Measurements from ENCODE around the gene INCA1.

The INCA1 gene

DNA sequence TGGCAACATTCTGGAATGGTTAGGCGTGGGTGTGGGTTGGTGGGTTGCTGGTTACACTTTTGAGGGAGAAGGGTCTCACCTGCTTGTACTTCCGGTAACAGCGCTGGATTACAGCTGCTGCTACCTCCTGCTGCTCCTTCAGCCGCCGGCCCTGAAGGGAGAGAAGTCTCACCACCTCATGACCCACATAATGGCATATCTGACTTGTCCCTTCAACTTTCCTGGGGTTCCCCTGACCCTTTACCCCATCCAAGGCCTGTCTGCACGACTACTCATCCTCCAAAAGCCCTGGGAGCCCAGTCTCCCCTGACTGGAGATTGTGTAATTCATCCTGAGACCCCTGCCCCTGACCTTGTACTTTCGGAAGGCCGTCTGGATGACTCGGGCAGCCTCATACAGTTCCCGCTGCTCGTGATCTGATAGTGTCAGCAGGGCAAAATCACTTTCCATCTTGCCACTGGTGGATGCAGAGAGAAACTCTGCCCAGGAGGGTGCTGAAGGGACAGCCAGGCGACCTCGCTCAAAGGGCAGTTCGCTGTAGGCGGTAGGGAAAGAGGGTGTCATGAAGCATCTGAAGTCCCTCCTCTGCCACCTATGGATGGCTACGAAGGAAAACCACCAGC, 27.7 kb downstream of the INCA1 start:
- no peak for DNase-seq

DNA sequence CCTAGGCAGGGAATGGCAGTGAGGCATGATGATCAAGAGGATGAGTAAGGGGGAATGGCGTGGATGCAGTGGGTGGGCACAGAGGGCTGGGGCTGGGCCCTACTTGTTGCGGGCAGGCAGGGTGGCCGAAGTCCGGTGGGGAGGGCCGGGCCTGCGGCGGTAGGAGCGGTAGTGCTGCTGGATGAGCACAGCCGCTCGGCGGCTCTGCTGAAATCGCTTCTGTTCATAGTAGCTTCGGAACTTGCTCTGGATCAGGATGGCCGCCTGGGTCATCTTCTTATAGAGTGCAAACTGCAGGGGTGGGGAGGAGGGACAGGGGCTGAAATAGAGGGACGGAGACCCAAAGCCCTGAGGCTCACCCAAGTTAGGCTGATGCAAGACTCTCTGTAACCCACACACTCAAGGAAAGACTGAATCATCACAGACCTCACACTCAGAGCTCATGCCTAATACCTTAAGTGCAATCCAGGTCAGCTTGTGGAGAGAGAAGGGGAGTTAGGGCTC, 28.2 kb downstream of the INCA1 start:
- no peak for DNase-seq

DNA sequence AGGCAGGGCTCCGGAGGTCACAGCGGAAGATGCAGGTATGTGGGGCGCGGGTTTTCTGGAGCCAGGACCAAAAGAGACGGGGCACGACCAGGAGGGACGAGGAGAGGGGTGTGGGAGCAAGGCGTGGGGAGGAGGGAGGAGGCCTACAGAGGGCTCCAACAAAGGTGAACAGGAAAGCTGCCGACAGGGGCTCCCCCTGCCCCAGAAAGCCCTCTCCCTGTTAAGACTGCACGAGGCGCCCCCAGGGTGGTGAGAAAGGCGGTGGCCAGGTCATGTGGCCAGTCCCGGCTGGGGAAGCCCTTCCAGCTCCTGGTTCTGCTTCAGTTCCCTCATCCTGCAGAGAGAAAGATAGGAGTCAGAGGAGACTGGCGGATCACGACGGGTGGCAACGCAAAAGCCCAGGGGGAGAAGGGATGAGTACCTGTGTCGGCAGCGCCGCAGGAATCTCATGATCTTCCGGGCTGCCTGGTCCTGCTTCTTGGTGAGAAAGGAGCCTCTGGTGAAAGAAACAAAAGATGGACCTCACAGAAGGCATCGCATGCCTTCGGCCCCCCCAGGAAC, 28.8 kb downstream of the INCA1 start:
- DNase-seq = peak; percentile 75

DNA sequence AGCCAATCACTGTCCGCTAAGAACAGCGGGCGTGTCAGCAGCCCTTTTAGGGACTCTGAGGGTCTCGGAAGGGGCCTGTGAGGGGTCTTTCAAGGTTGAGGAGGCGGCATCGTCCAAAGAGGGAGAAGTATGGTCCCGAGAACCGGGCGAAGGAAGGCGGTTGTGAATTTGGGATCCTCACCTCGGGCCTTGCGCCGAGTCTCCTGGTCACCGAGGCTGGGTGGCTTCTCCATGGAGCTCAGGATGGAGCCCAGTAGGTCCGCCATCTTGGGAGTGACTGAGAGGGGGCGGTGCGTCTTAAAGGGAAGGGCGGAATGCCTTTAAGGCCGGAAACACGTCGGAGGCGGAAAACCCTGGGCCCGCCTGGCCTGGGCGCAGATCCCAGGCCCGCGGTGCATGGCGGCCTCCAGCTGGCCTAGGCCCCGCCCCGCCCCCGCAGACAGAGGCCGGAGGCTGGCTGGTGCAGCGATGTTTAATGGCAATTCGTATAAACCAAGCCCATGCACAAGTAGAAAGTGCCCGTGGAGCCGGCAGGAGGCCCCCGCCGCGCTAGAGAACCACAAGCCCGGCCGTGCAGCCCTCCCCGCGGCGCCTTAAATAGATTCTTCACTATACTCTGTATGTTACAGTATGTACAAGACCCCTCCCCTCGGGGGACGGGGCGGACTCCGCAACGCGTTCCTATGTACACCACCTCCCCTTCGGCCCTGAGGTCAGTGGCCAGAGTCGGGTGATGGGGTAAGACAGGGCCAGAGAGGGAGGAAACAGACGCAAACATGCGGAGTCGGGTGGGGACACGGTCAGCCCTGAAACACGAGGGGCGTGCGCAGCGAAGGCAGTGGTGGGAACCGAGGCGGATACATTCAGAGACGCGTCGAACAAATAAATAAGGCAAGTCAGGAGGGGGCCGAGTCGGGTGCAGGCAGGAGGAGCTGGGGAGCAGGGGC, 29.5 kb downstream of the INCA1 start, which contains the start of gene SPAG7:
TSS of gene SPAG7 (minus strand) at position 279 of the 947 bp plus-strand sequence. CDS start at position 266, 13 bp downstream.
- DNase-seq = peak; percentile 100

DNA sequence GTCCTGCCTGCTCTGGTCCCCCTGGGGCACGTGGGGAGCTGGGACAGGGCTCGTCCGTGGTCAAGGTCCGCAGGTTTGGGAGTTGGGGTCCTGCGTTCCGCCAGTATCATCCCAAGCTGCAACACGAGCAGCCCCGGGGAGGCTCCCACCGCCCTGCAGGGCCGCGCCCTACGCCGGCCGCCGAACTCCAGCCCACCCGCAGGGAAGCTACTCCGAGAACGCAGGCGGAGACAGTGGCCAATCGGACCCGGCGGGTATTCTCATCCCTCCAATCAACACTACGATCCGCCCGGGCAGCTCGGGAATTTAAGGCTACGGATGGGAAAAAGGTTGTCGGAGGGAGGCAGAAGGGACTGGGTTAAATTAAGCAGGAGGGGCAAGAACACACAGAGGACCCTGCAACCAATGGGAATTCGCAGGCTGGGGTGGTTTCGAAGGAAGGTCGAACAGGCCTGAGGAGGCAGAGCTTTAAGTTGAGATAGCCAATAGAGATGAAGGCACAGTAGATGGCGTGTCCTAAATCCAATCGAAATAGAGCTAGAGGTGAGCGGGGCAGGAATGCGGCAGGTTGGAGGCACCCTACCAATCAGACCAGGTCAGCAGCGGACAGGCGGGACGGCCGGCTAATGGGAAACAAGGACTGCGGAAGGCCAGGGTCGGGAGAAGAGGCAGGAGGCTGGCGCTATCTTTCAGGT, 30.3 kb downstream of the INCA1 start:
- no peak for DNase-seq

- DNase-seq = no peak
Observed at GRCh38 chr17:4965311-4965986, 31.9 kb downstream of the INCA1 start.

DNA sequence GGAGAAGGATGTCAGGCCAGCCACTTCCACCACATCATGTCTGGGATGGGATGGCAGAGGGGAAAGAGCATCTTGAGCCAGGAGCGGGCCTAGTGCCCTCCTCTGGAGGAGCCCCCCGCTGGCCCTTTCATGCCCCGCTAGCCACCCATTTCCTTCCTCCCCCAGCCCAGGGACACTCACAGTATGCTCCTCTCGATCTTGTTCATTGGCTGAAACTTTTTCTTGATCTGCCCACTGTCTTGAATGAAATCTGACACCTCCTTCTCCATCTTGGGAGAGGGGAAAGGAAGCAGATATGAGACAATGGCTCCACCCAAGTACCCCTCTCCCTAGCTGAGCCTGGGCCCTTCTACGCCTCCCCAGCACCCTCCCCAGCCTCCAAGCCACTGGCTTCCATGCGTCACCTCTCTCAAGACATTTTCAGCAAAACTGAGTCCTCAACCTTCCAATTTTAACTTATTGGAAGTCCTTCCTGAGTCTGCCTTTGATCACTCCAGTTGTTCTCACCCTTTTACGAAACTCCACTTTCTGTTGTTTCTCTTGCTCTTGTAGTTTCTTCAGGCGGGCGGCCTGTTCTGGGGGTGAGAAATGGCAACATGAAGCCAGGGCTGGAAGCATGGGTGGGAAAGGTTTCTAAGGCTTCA, 36.9 kb downstream of the INCA1 start:
- no peak for DNase-seq

GRCh38 chr17:4959261-4959965, 37.9 kb downstream of the INCA1 start:
- no peak for DNase-seq

- no peak for DNase-seq
Observed at GRCh38 chr17:4958102-4958501, 39.2 kb downstream of the INCA1 start.

DNA sequence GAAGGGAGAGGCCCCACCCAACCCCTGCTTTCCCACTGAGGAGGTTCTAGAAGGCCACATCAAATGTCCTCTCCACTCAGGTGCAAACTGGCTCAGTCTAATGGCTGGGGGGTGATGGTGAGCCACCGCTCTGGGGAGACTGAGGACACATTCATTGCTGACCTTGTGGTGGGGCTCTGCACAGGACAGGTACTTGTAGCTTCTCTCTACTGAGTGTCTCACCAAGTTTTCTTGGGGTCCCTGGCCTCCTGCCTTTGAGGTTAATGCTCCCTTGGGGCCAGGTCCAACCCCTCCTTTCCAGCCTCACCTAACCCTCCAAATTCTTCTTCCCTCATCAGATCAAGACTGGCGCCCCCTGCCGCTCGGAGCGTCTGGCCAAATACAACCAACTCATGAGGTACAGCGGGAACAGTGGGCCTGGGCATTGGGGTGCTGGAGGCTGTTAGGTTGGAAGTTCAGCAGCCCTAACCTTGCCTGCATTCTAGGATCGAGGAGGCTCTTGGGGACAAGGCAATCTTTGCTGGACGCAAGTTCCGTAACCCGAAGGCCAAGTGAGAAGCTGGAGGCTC, 40.7 kb downstream of the INCA1 start:
- DNase-seq = no peak

DNA sequence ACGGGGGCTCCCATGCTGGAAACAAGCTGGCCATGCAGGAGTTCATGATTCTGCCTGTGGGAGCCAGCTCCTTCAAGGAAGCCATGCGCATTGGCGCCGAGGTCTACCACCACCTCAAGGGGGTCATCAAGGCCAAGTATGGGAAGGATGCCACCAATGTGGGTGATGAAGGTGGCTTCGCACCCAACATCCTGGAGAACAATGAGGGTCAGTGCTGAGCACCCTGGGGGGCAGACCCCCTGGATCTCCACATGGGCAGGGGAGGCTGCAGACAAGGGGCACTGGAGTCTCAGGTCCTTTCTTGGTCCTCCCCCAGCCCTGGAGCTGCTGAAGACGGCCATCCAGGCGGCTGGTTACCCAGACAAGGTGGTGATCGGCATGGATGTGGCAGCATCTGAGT, 42.2 kb downstream of the INCA1 start:
- no peak for DNase-seq

DNA sequence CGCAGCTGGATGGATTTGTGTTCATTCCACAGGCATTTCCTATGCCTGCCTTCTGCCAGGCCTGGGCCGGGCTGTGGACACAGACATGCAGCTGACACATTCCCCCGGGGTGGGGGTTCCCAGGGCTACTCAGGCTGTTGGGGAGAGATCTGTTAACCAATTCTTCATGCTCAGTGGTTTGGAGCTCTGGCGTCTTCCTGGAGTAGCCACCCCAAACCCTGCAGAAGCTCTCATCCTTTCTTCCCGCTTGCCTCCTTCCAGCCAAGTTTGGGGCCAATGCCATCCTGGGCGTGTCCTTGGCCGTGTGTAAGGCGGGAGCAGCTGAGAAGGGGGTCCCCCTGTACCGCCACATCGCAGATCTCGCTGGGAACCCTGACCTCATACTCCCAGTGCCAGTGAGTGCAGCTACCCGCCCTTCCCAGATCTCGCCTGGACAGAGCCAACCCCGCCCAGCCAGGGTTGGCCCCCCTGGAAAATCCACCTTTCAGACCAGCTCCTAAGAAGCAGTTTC, 43.8 kb downstream of the INCA1 start:
- no peak for DNase-seq

- DNase-seq = no peak
Observed at GRCh38 chr17:4951486-4951885, 45.8 kb downstream of the INCA1 start.

GRCh38 chr17:4950746-4951204, 46.5 kb downstream of the INCA1 start, which contains the start of gene ENO3:
ENO3 (plus strand) TSS chr17:4951119; CDS start chr17:4951830, 711 bp downstream.
- DNase-seq = peak; percentile 24

GRCh38 chr17:4950075-4950745, 47.1 kb downstream of the INCA1 start:
- DNase-seq = peak; percentile 62

DNA sequence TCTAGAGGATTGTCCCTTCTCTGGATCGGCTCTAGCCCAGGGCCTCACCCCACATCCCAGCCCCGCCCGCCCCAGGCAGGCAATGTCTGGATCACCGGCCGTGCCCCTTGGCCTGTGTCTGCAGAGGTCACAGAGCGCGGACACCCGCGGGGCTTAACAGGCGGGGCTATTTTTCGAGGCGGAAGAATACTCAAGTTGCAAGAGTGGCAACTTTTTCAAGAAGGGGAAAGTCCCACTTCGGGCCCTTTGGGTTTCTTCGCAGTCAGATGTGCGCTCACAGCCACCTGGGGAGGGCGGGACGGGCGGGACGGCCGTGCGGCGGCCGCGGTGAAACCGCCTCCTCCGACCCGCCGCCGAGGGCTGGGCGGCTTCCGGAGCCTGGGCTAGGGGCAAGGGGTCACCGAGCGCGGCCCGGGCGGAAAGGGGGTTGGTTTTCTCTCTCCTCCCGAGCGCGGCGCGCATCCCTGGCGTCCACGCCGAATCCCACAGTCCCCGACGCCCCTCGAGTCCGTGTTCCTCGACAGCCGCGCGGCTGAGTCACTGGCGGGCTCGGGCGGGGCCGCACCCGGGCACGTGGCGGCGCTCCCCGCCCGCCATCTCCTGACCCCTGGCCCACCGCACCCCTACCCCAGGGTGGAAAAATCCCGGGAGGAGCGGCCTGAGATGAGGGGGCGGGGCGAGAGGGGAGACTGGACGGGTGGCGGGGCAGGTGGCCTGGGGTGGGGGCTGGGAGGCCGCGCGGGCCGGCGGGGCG, 47.8 kb downstream of the INCA1 start:
- DNase-seq = peak; percentile 73

DNA sequence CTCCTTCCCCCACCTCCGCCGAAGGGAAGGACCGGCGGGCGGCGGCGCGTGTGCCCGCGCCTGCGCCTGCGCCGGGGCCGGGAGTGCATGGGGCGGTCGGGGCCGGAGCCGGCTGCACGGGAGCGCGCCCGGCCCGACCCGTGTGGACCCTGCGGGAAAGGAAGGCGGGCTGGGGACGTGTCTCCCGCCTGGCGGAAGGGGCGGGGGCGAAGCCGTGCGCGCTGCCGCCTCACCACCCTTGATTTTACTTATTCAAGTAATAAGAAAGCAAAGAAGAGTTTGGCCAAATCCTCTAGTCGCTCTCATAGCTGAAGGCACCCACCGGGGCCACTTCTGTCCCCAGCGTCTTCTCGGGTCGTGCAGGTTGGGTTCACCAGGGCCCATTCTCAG, 48.4 kb downstream of the INCA1 start:
- peak; percentile 92 for DNase-seq

- peak; percentile 86 for DNase-seq
Observed at GRCh38 chr17:4948166-4948930, 49.0 kb downstream of the INCA1 start, which contains the start of gene PFN1. PFN1 (minus strand) TSS chr17:4948530; CDS start chr17:4948394, 136 bp downstream.

All from retina (tissue), 1 donor.